ENCODE measurements around the gene HSPA12B.

DNA sequence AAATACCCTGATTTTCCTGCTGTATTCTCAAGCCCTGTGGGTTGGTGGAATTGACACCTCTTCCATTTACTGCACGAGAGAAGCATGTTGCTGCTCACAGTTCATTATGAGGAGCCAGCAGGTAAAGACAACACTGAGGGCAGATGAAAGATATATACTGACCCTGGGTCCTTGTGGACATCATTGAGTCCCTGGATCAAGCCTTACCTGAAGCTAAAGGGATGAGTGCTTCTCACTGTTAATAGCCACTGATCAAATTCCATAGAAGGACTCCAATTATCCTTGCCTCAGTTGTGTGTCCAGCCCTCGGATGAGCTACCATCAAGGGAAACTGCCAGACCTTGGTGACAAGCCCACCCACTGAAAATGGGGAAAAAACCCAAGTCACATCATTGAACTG is 12.4 kb upstream of the HSPA12B start:
- TF ChIP-seq POLR2A (IDR thresholded peaks at IDR 0.05) (no peak), CTCF (IDR thresholded peaks at IDR 0.05) (no peak)

Measured in thyroid gland (tissue), 4 donors.